Muscle of arm (tissue), 14 donors: Measurements from ENCODE around the gene OLAH. TPM values are rescaled to one million over a fixed set of nuclear protein-coding genes. Genes with fewer than 3 reads are reported as not detected.
A peak's percentile ranks its signal among the peaks of the same experiment; 100 is the strongest.
"Not testable (repeated sequence)": the region's sequence is repeated elsewhere in the genome, so short reads cannot be mapped to it uniquely, and the experiment has no call there.

Source experiments
- DNase-seq: peaks from one replicate; pipeline ENCODE4 v3.0.0-alpha.2; 2013
- long read RNA-seq, 11 donors: transcript quantifications; one replicate each; lab custom pipeline, GENCODE V29; 2026
- polyA plus RNA-seq, 12 donors: library from polyadenylated mRNA; unstranded; fragments of 120-200 nt; gene quantifications; one replicate each; pipeline ENCODE4 v1.2.1, GENCODE V29; 2013; ENCODE audit not compliant: insufficient read length in 12 of 12

OLAH gene
- polyA plus RNA-seq = under 1 TPM in 4 of 12 donors, not detected in 8; 0.16 to 0.30 (median 0.25) TPM
- long read RNA-seq, donor 1 = 0 reads
- long read RNA-seq, donor 2 = 0 reads
- long read RNA-seq, donor 3 = 0 reads
- long read RNA-seq, donor 4 = 0 reads
- long read RNA-seq, donor 5 = 0 reads
- long read RNA-seq, donor 6 = 0 reads
- long read RNA-seq, donor 7 = 0 reads
- long read RNA-seq, donor 8 = 0 reads
- long read RNA-seq, donor 9 = 0 reads
- long read RNA-seq, donor 10 = 0 reads
- long read RNA-seq, donor 11 = 0 reads

GRCh38 chr10:15043674-15044073, at the start of gene OLAH:
Gene OLAH, plus strand, starts transcription at chr10:15043943. Its CDS starts 3,346 bp downstream, at chr10:15047289.
- DNase-seq = no peak

GRCh38 chr10:14995964-14996565, 47.7 kb upstream of the OLAH start:
- no peak for DNase-seq

- DNase-seq = not testable (repeated sequence)
Measured at GRCh38 chr10:15013530-15013929, 30.2 kb upstream of the OLAH start.

DNA sequence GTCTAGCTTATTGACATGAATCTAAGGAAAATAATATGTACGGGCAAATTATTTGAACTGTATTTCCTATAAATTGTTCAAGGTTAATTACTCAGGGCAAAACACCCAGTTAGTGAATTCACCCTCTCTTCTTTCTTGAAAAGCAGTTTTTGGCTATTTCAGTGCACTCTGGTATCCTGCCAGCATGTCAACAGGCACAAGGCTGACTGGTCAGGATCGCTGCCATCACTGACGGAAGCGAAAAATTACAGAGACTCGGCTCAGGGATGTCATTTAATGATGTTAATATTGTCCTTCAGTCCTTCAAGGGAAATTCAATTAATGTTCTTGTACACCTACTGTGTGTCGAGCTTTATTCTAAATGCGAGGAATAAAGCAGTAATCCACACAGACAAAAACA, 28.3 kb upstream of the OLAH start:
- no peak for DNase-seq

- DNase-seq = not testable (repeated sequence)
Measured at GRCh38 chr10:15020966-15021365, 22.8 kb upstream of the OLAH start.

DNA sequence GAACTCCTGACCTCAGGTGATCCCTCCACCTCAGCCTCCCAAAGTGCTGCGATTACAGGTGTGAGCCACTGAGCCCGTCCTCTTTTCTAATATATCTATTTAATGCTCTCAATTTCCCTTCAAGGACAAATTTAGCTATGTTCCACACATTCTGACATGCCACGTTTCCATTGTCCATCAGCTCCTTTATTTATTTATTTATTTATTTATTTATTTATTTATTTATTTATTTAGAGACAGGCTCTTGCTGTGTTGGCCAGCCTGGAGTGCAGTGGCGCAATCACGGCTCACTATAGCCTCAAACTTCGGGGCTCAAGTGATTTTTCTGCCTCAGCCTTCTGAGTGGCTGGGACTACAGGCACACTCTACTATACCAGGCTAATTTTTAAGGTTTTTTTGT, 20.7 kb upstream of the OLAH start:
- not testable (repeated sequence) for DNase-seq

- not testable (repeated sequence) for DNase-seq
Measured at GRCh38 chr10:15024017-15025004, 19.4 kb upstream of the OLAH start.

GRCh38 chr10:15025040-15025439, 18.7 kb upstream of the OLAH start:
- DNase-seq = not testable (repeated sequence)

DNA sequence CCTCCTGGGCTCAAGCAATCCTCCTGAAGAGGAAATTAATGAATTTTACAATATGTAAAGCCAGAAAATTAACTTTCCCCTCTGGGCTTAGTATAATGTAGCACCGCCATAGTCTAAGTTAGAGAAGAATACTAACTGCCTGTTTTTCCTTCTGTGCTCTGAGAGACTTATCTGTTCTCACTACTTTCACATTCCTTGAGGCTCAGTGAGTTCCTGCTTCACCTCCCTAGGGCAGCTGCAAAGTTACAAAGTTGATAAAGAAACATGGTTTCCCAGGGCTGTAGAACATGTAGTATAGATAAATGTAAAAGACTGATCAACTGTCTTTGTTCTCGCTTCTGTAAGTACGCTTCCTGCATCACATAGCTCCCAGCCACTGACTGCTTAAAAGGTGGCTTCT, 16.0 kb upstream of the OLAH start:
- DNase-seq = no peak

GRCh38 chr10:15035385-15036301, 8.1 kb upstream of the OLAH start:
- DNase-seq = peak; percentile 23

- DNase-seq = no peak
Measured at GRCh38 chr10:15037691-15038090, 6.1 kb upstream of the OLAH start.

GRCh38 chr10:15038416-15038815, 5.3 kb upstream of the OLAH start:
- DNase-seq = no peak

DNA sequence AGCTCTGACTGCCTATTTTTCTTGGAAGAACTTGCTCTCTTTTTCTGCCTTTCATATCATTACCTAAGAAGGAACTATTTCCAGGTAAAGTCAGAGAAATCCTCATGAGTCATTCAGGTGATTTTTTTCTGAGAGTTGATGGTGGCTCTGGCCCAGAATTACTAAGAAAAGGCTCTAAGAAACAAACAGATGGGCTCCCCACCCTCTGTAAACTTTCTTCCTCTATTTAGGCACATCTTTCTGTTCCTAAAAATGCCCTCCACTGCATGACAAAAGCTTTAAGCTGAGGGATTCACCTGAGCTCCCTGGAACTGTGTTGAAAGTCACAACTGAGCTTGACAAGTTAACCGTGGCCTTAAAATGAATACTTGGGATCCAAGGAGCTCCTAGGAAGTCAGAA, 1.6 kb downstream of the OLAH start:
- DNase-seq = no peak

DNA sequence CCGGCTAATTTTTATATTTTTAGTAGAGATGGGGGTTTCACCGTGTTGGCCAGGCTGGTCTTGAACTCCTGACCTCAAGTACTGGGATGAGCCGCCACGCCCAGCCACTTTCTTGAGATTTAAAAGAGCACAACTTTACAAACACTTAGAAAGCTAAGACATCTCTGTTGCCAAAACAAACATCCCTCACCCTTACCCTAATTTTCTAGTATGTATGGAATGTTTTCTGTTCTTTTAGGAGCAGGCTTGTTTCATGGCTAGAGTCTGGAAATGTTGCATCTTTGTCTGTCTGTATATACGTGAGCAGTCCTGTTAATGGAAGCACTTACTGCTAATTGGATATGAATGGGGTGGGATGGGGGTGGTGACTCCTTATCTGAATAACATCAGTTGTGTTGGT, 2.9 kb downstream of the OLAH start:
- no peak for DNase-seq

DNA sequence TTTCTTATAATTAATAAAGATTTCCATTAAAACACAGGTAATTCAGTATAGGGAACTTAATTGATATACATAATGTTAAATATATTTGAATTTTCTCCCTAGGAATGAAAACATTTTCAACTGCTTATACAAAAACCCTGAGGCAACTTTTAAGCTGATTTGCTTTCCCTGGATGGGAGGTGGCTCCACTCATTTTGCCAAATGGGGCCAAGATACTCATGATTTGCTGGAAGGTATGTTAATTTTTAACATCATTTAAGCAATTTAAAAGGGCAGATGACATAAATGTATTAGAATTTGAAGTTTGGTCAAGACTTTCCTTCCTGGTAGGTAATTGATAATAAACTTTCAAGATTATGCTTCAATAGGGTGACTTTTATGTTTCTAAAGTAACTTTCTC, 5.8 kb downstream of the OLAH start:
- DNase-seq = no peak

DNA sequence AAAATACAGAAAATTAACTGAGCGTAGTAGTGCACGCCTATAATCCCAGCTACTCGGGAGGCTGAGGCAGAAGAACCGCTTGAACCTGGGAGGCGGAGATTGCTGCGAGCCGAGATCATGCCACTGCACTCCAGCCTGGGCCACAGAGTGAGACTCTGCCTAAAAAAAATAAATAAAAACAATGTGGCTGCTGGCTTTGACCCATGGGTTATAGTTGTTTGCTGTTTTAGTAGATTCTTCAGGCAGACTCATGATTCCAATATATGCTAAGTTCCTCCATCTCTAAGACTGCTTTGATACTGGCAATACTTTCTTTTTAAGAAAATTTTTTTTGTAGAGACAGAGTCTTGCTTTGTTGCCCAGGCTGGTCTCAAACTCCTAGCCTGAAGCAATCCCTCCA, 8.4 kb downstream of the OLAH start:
- no peak for DNase-seq

DNA sequence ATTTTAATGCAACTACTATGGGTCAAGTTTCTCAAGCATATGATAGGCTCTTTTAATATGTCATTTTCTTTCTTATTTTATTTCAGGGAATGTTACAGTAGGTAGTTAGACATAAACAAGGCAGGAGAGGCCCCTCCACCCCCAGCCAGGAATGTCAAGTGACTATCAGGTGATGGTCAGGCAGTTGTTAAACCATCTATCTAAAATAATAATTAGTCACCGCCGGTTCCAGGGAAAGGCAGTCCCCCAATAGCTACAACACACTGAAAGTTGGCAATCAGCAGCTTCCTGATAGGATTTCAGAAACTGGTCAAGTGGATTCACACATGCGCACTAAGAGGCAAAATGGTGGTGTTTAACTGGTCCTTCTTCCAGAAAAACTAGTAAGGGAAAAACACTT, 9.3 kb downstream of the OLAH start:
- DNase-seq = no peak

- DNase-seq = no peak
Measured at GRCh38 chr10:15058689-15059088, 14.9 kb downstream of the OLAH start.

GRCh38 chr10:15059914-15060313, 16.2 kb downstream of the OLAH start:
- no peak for DNase-seq

DNA sequence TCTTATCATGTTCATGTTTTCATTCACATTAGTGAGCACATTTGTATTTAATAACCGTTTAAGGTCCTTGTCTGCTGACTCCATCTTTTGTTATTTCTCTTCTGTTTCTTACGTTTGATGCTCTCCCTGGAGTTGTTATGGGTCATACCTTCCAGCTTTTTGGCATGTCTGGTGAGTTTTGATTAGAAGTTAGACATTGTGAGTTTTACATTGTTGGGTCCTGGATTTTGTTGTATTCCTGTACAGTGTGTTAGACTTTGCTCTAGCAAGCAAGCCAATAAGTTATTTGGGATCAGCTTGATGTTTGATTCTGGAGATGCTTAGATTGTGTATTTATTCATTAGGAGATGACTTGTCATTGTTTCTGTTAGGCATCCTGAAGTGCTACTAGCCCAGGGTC, 16.9 kb downstream of the OLAH start:
- DNase-seq = no peak

GRCh38 chr10:15067154-15067553, 23.4 kb downstream of the OLAH start:
- DNase-seq = no peak
